Activated naive CD4-positive, alpha-beta T cell treated with anti-CD3 and anti-CD28 coated beads, Interleukin-2, amount 50 U/mL, for 24 hours (primary cell): Measurements from ENCODE around the gene FERMT2.

Source experiments
- H3K27ac Mint-ChIP-seq: one replicate; pipeline ENCODE4 v1.8.0; 2021; ENCODE audit warnings: mild to moderate bottlenecking, mixed read lengths
- H3K27me3 Mint-ChIP-seq: one replicate; pipeline ENCODE4 v1.8.0; 2021; ENCODE audit warnings: mixed read lengths
- H3K36me3 Mint-ChIP-seq: one replicate; pipeline ENCODE4 v1.8.0; 2021; ENCODE audit warnings: mixed read lengths
- H3K4me1 Mint-ChIP-seq: one replicate; pipeline ENCODE4 v1.8.0; 2021; ENCODE audit warnings: mixed read lengths
- H3K4me3 Mint-ChIP-seq: one replicate; pipeline ENCODE4 v1.8.0; 2021; ENCODE audit warnings: mild to moderate bottlenecking, mixed read lengths
- H3K9me3 Mint-ChIP-seq: one replicate; pipeline ENCODE4 v1.8.0; 2021; ENCODE audit warnings: mixed read lengths

FERMT2 gene

GRCh38 chr14:52845081-52845480 lies 105.8 kb downstream of the FERMT2 start:
- Mint-ChIP-seq H3K4me3 (no peak overlapping the region), H3K27ac (no peak overlapping the region), H3K4me1 (no peaks in the 10 kb centered on the region), H3K36me3 (no peaks in the 10 kb centered on the region), H3K27me3 (no peaks in the 10 kb centered on the region), H3K9me3 (no peaks in the 10 kb centered on the region)

- Mint-ChIP-seq H3K4me3 (no peak overlapping the region), H3K27ac (no peak overlapping the region), H3K36me3 (no peaks in the 10 kb centered on the region), H3K9me3 (no peaks in the 10 kb centered on the region), H3K4me1 (no peaks in the 10 kb centered on the region), H3K27me3 (no peaks in the 10 kb centered on the region)
These were observed 106.4 kb downstream of the FERMT2 start for GRCh38 chr14:52844262-52845060.

- Mint-ChIP-seq H3K36me3 (no peaks in the 10 kb centered on the region), H3K4me1 (no peaks in the 10 kb centered on the region), H3K4me3 (no peak overlapping the region), H3K27me3 (no peaks in the 10 kb centered on the region), H3K27ac (no peak overlapping the region), H3K9me3 (no peaks in the 10 kb centered on the region)
These were observed 110.0 kb downstream of the FERMT2 start for GRCh38 chr14:52840877-52841276.

- Mint-ChIP-seq H3K4me3 (no peak overlapping the region), H3K4me1 (no peaks in the 10 kb centered on the region), H3K27ac (no peak overlapping the region), H3K36me3 (no peaks in the 10 kb centered on the region), H3K27me3 (peaks cover 2% of the 10 kb centered on the region), H3K9me3 (no peaks in the 10 kb centered on the region)
These were observed 113.4 kb downstream of the FERMT2 start for GRCh38 chr14:52837451-52837850.

- H3K27me3 Mint-ChIP-seq, result peaks cover 2% of the 10 kb centered on the region
- H3K4me1 Mint-ChIP-seq, result no peaks in the 10 kb centered on the region
- no peak overlapping the region for H3K4me3 Mint-ChIP-seq
- H3K9me3 Mint-ChIP-seq, result no peaks in the 10 kb centered on the region
- no peak overlapping the region for H3K27ac Mint-ChIP-seq
- no peaks in the 10 kb centered on the region for H3K36me3 Mint-ChIP-seq
These were observed 114.8 kb downstream of the FERMT2 start for GRCh38 chr14:52836063-52836462.

DNA sequence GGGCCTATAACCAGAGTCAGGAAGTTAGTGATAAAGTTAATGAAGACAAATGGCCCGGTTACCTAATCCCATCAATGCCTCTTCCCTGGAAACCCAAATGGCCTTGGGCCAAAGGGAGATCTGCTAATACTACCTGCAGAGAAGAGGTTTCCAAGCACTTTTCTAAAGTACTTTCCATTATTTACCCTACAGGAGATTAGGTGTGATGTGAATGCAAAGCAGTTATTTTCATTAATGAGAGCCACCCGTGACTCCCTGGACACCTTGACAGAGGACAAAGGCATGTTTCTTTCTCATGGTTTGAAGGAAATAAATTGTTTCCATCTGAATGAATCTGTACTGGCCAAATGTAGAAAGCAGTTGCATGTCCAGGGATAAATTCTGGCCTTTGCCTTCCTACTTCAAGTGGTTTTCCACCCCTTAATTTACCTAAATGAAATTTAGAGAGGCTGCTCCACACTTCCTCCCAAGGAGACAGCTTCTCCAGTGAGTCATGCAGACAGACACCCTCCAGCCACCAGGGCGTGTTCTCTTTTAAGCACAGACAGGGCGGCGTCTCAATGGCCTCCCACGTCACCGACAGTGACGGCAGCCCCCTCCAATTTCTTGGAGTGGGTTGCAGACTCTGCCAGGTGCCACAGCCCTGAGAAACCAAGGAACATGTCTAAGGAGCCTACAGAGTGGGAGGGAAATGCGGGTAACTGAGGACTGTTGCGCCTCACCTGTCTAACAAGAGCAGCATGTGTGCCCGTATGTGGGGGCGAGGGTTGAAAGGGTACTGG lies 115.5 kb downstream of the FERMT2 start:
- H3K27me3 Mint-ChIP-seq, result peaks cover 2% of the 10 kb centered on the region
- H3K4me3 Mint-ChIP-seq, result no peak overlapping the region
- no peaks in the 10 kb centered on the region for H3K4me1 Mint-ChIP-seq
- H3K36me3 Mint-ChIP-seq, result no peaks in the 10 kb centered on the region
- no peak overlapping the region for H3K27ac Mint-ChIP-seq
- no peaks in the 10 kb centered on the region for H3K9me3 Mint-ChIP-seq

DNA sequence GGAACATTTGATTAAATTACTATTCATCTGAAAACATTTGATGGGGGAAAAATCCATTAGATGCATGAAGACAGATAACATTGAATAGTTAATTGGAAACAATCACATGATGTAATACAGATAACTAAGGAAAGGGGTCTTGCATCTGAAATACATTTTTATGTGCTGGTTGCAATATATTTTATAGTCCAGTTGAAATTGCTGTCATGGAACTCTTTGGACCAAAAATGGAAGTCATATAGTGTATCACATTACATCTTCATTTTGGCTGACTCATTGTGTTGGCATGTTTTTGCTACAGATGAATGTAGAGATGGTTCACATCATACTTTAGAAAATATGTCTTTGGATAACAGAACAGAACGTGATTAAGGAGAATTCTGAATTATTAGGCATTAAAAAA lies 116.4 kb downstream of the FERMT2 start:
- Mint-ChIP-seq H3K4me3 (no peak overlapping the region), H3K36me3 (no peaks in the 10 kb centered on the region), H3K9me3 (no peaks in the 10 kb centered on the region), H3K27ac (no peak overlapping the region), H3K27me3 (peaks cover 2% of the 10 kb centered on the region), H3K4me1 (no peaks in the 10 kb centered on the region)

- no peaks in the 10 kb centered on the region for H3K4me1 Mint-ChIP-seq
- H3K9me3 Mint-ChIP-seq, result no peaks in the 10 kb centered on the region
- H3K36me3 Mint-ChIP-seq, result no peaks in the 10 kb centered on the region
- H3K27me3 Mint-ChIP-seq, result peaks cover 2% of the 10 kb centered on the region
- peak overlapping the region; percentile 35 for H3K27ac Mint-ChIP-seq
- H3K4me3 Mint-ChIP-seq, result no peak overlapping the region
These were observed 117.0 kb downstream of the FERMT2 start for GRCh38 chr14:52833891-52834290.

DNA sequence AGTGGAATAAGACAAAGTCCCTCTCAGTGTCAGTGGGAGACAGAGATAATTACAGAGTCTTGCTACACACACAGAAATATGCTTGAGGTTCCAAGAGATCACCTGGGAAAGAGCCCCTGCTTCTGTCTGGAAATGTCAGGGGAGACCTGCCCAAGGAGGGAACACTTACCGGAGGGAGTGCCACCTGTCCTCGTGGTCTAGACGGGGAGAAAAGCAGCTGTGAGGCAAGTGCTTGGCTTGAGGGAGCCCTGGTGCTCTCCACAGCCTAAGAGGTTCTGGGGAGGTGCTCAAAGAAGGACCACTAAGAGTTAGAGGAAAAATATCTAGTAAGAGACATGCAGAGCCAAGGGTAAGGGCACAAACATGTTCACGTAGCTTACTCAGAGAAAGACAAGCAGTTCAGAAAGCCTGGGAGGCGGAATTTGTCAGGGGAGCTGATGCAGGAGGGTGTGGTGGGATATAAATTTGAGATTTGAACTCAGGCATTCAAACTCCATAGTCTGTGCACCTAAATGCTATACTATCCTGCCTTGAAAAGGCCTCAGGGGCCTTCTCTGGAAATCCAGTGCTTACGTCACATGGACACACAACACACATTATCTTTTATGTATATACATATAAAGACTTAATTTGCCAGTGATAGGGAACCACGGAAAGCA lies 121.2 kb downstream of the FERMT2 start:
- Mint-ChIP-seq H3K27me3 (peaks cover 2% of the 10 kb centered on the region), H3K4me3 (no peak overlapping the region), H3K36me3 (no peaks in the 10 kb centered on the region), H3K9me3 (no peaks in the 10 kb centered on the region), H3K4me1 (no peaks in the 10 kb centered on the region), H3K27ac (no peak overlapping the region)

DNA sequence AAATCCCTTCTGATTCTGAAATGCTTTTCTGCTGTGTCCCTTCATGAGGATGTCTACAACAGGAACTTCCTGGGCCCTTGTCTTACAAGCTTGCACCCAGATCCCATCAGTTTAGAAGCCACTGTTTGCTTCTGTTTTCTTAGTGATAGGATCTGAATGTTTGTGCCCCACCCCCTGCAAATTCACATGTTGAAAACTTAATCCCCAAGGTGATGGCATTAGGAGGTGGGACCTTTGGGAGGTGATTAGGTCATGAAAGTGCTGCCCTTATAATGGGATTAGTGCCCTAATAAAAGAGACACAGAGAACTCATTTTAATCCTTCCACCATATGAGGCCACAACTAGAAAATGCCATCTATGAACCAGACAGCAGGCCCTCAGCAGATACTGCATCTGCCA lies 123.4 kb downstream of the FERMT2 start:
- H3K9me3 Mint-ChIP-seq, result no peaks in the 10 kb centered on the region
- no peak overlapping the region for H3K4me3 Mint-ChIP-seq

DNA sequence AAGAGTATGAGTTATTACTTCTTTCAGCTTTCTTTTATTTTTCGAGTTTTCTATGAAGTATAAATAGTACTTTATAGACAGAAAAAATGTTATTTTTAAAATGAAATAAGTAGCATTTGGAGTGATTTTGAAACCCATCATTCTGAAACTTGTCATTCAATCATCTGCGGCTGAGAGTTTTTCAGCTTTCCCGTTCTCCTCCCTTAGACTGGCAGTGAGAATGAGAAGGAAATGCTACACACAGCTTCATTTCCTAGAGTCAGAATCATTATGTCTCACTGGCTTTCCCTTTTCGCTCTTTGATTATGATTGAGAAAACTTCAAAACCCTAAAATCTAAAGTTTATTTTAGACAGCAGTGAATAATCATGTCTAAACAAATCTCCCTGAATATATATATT lies 125.8 kb downstream of the FERMT2 start:
- no peaks in the 10 kb centered on the region for H3K9me3 Mint-ChIP-seq
- H3K4me3 Mint-ChIP-seq, result no peak overlapping the region
- H3K4me1 Mint-ChIP-seq, result no peaks in the 10 kb centered on the region
- H3K27ac Mint-ChIP-seq, result no peak overlapping the region
- no peaks in the 10 kb centered on the region for H3K27me3 Mint-ChIP-seq
- no peaks in the 10 kb centered on the region for H3K36me3 Mint-ChIP-seq

More for the DNA sequence above, 123.4 kb downstream of the FERMT2 start:
- Mint-ChIP-seq H3K27me3 (no peaks in the 10 kb centered on the region), H3K27ac (no peak overlapping the region), H3K4me1 (no peaks in the 10 kb centered on the region), H3K36me3 (no peaks in the 10 kb centered on the region)

DNA sequence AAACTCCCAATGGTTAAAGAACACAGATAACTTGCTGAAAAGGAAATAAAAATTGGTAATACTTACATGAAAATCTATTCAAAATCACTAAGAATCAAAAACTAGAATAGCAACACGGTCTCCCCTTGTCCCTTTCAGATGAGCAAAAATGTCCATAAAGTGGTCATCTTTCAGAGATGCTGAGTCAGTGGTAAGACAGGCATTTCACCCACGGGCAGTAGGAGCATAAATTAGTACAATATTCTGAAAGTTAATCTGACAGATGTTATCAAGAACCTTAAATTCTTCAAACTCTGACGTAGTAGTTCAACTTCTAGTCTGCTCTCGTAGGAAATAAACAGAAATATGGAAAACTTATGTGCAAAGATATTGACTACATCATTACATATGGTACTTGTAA lies 126.4 kb downstream of the FERMT2 start:
- Mint-ChIP-seq H3K9me3 (no peaks in the 10 kb centered on the region), H3K27me3 (no peaks in the 10 kb centered on the region), H3K27ac (no peak overlapping the region), H3K36me3 (no peaks in the 10 kb centered on the region), H3K4me1 (no peaks in the 10 kb centered on the region), H3K4me3 (no peak overlapping the region)

- no peaks in the 10 kb centered on the region for H3K36me3 Mint-ChIP-seq
- no peak overlapping the region for H3K27ac Mint-ChIP-seq
- H3K4me1 Mint-ChIP-seq, result no peaks in the 10 kb centered on the region
- H3K27me3 Mint-ChIP-seq, result no peaks in the 10 kb centered on the region
- H3K9me3 Mint-ChIP-seq, result no peaks in the 10 kb centered on the region
- no peak overlapping the region for H3K4me3 Mint-ChIP-seq
These were observed 129.0 kb downstream of the FERMT2 start for GRCh38 chr14:52821805-52822250.

GRCh38 chr14:52808101-52808500 lies 142.7 kb downstream of the FERMT2 start:
- Mint-ChIP-seq H3K36me3 (no peaks in the 10 kb centered on the region), H3K4me1 (no peaks in the 10 kb centered on the region), H3K9me3 (no peaks in the 10 kb centered on the region), H3K4me3 (no peak overlapping the region), H3K27ac (no peak overlapping the region), H3K27me3 (no peaks in the 10 kb centered on the region)
